Measurements from ENCODE around the gene PEPD.

- TF ChIP-seq CTCF (IDR thresholded peaks at IDR 0.05), result no peak
- no peak for TF ChIP-seq POLR2A (IDR thresholded peaks at IDR 0.05)
These were observed 7.6 kb upstream of the PEPD start for GRCh38 chr19:33529094-33529676.
